H1 (cell line): ENCODE results near the gene CTLA4. TPM values are rescaled to one million over a fixed set of nuclear protein-coding genes. Genes with fewer than 3 reads are reported as not detected.
A peak's percentile ranks its signal among the peaks of the same experiment; 100 is the strongest.

ENCODE experiments used
- CTCF ChIA-PET: fragments of 300-600 bp; sonication (Branson Sonifier 250); formaldehyde crosslinking; loops from one replicate; lab custom pipeline; 2021; ENCODE audit not compliant: partially characterized antibody; lab: Charles Lee
- POLR2A ChIA-PET: fragments of 300-600 bp; sonication (Branson Sonifier 250); formaldehyde crosslinking; loops from one replicate; lab custom pipeline; 2021; ENCODE audit warnings: inconsistent platforms; ENCODE audit not compliant: partially characterized antibody; lab: Charles Lee
- DNase-seq, 2 experiments: peaks; one replicate each; pipeline versions ENCODE4 v3.0.0 to v3.0.0-alpha.2; 2010 to 2022; ENCODE audit warnings: low spot score in 2 of 2, low read depth in 1 of 2, mixed read lengths in 1 of 2
- FAIRE-seq: peaks from 2 replicates; lab custom pipeline; 2011; peaks lifted over from hg19 to GRCh38; lab: Jason Lieb, UNC
- H2AFZ ChIP-seq: 2 replicates; pipeline ENCODE4 v1.8.1; 2012; ENCODE audit warnings: low read length, inconsistent platforms
- H2AK5ac ChIP-seq: 2 replicates; pipeline ENCODE4 v1.6.1; 2013; ENCODE audit warnings: low read depth, low read length
- H2BK120ac ChIP-seq: replicated peaks from 2 replicates; pipeline ENCODE3; 2013; ENCODE audit warnings: low read depth, low read length, inconsistent platforms
- H2BK12ac ChIP-seq: 2 replicates; pipeline ENCODE4 v1.6.1; 2013; ENCODE audit warnings: low read depth, low read length
- H2BK15ac ChIP-seq: 2 replicates; pipeline ENCODE4 v1.6.1; 2013; ENCODE audit warnings: low read length
- H2BK20ac ChIP-seq: 2 replicates; pipeline ENCODE4 v1.6.1; 2013; ENCODE audit warnings: low read length
- H2BK5ac ChIP-seq: 2 replicates; pipeline ENCODE4 v1.6.1; 2013; ENCODE audit warnings: low read depth, low read length
- H3K14ac ChIP-seq: 2 replicates; pipeline ENCODE4 v1.6.1; 2013; ENCODE audit warnings: inconsistent platforms; ENCODE audit not compliant: insufficient read length
- H3K18ac ChIP-seq: 2 replicates; pipeline ENCODE4 v1.6.1; 2013; ENCODE audit warnings: low read length; ENCODE audit errors: extremely low read depth
- H3K23ac ChIP-seq: 2 replicates; pipeline ENCODE4 v1.6.1; 2013; ENCODE audit warnings: inconsistent platforms; ENCODE audit not compliant: insufficient read length
- H3K23me2 ChIP-seq: 2 replicates; pipeline ENCODE4 v1.6.1; 2013; ENCODE audit warnings: low read depth, low read length
- H3K27ac ChIP-seq: 2 replicates; pipeline ENCODE4 v1.6.1; 2011; ENCODE audit warnings: low read depth, low read length, inconsistent platforms
- H3K27me3 ChIP-seq, 4 experiments: replicated peaks in 1 of 4; 1 replicate in 1 of 4; 2 replicates in 3 of 4; pipeline versions ENCODE4 v1.6.1 to v1.8.1; 2011 to 2013; ENCODE audit warnings: low read length in 3 of 4, mild to moderate bottlenecking in 3 of 4, inconsistent platforms in 2 of 4, mixed read lengths in 2 of 4, moderate library complexity in 1 of 4; ENCODE audit not compliant: control insufficient read depth in 3 of 4, insufficient read depth in 3 of 4; ENCODE audit errors: extremely low read depth in 1 of 4
- H3K36me3 ChIP-seq, 4 experiments: 2 replicates each; pipeline versions ENCODE4 v1.6.1 to v1.8.1; 2011 to 2013; ENCODE audit warnings: mild to moderate bottlenecking in 4 of 4, low read length in 3 of 4, moderate library complexity in 2 of 4, control low read depth in 1 of 4, inconsistent platforms in 1 of 4; ENCODE audit not compliant: insufficient read depth in 4 of 4, control insufficient read depth in 2 of 4
- H3K4ac ChIP-seq: replicated peaks from 2 replicates; pipeline ENCODE3; 2013; ENCODE audit warnings: low read length, low read depth, mixed read lengths, inconsistent platforms; ENCODE audit not compliant: insufficient read length
- H3K4me1 ChIP-seq, 4 experiments: replicated peaks in 1 of 4; 1 replicate in 1 of 4; 2 replicates in 3 of 4; pipeline versions ENCODE4 v1.6.1 to v1.8.1; 2011 to 2013; ENCODE audit warnings: low read length in 3 of 4, inconsistent platforms in 2 of 4, mixed read lengths in 1 of 4; ENCODE audit not compliant: insufficient read depth in 4 of 4, control insufficient read depth in 3 of 4
- H3K4me2 ChIP-seq, 2 experiments: 2 replicates each; pipeline versions ENCODE4 v1.6.1 to v1.8.1; 2011 to 2013; ENCODE audit warnings: low read depth in 2 of 2, low read length in 2 of 2, control low read depth in 1 of 2, inconsistent platforms in 1 of 2, mild to moderate bottlenecking in 1 of 2; ENCODE audit not compliant: insufficient read depth in 1 of 2
- H3K4me3 ChIP-seq, 4 experiments: fragments of 200-600, 300-600 bp in 1 of 4; sonication (generic), shearing (Covaris generic), sonication (Bioruptor Twin) in 1 of 4; 2 replicates each; pipeline versions ENCODE4 v1.5.1 to v1.8.1; 2011 to 2016; ENCODE audit warnings: low read length in 4 of 4, low read depth in 3 of 4, control low read depth in 2 of 4, inconsistent platforms in 2 of 4, mild to moderate bottlenecking in 2 of 4, mixed read lengths in 1 of 4, moderate library complexity in 1 of 4; ENCODE audit not compliant: insufficient read depth in 2 of 4; ENCODE audit errors: extremely low read depth in 1 of 4
- H3K56ac ChIP-seq: replicated peaks from 2 replicates; pipeline ENCODE3; 2013; ENCODE audit warnings: low read depth, mild to moderate bottlenecking, mixed read lengths, low read length, inconsistent platforms; ENCODE audit not compliant: insufficient read length
- H3K79me1 ChIP-seq: 2 replicates; pipeline ENCODE4 v1.6.1; 2013; ENCODE audit warnings: low read depth, low read length, control low read depth
- H3K79me2 ChIP-seq, 2 experiments: 2 replicates each; pipeline versions ENCODE4 v1.6.1 to v1.8.1; 2012 to 2013; ENCODE audit warnings: low read length in 2 of 2, mild to moderate bottlenecking in 2 of 2, inconsistent platforms in 1 of 2; ENCODE audit not compliant: insufficient read depth in 2 of 2, control insufficient read depth in 1 of 2
- H3K9ac ChIP-seq, 4 experiments: replicated peaks in 1 of 4; 1 replicate in 1 of 4; 2 replicates in 3 of 4; pipeline versions ENCODE4 v1.6.1 to v1.8.1; 2011 to 2013; ENCODE audit warnings: low read depth in 3 of 4, low read length in 3 of 4, control low read depth in 2 of 4, mild to moderate bottlenecking in 2 of 4, moderate library complexity in 2 of 4, inconsistent platforms in 1 of 4; ENCODE audit errors: extremely low read depth in 1 of 4
- H3K9me3 ChIP-seq, 2 experiments: 2 replicates each; pipeline versions ENCODE4 v1.6.1 to v1.8.1; 2012 to 2013; ENCODE audit warnings: mild to moderate bottlenecking in 2 of 2, moderate library complexity in 2 of 2, control low read depth in 1 of 2, inconsistent platforms in 1 of 2, low read depth in 1 of 2, low read length in 1 of 2, mixed read lengths in 1 of 2; ENCODE audit not compliant: insufficient read depth in 2 of 2
- H4K20me1 ChIP-seq, 2 experiments: replicated peaks in 1 of 2; 2 replicates each; pipeline versions ENCODE3 to v1.8.1; 2011 to 2013; ENCODE audit warnings: inconsistent platforms in 2 of 2, low read length in 2 of 2, mild to moderate bottlenecking in 1 of 2; ENCODE audit not compliant: insufficient read depth in 2 of 2, control insufficient read depth in 1 of 2
- H4K5ac ChIP-seq: 2 replicates; pipeline ENCODE4 v1.6.1; 2013; ENCODE audit warnings: low read length, low read depth, mixed read lengths, inconsistent platforms; ENCODE audit not compliant: insufficient read length
- H4K8ac ChIP-seq: 2 replicates; pipeline ENCODE4 v1.8.0; 2013; ENCODE audit warnings: mild to moderate bottlenecking, moderate library complexity, low read length, inconsistent platforms; ENCODE audit not compliant: insufficient read depth; ENCODE audit errors: extremely low read depth
- H4K91ac ChIP-seq: replicated peaks from 2 replicates; pipeline ENCODE3; 2013; ENCODE audit warnings: low read length, mixed read lengths, inconsistent platforms; ENCODE audit not compliant: insufficient read length
- CEBPB ChIP-seq: IDR thresholded peaks from 2 replicates; pipeline ENCODE4 v1.6.1; 2012; ENCODE audit warnings: low read depth, low read length
- FOSL1 ChIP-seq: IDR thresholded peaks from 2 replicates; pipeline ENCODE4 v1.6.1; 2011; ENCODE audit warnings: mild to moderate bottlenecking, low read depth, low read length, moderate library complexity; ENCODE audit not compliant: insufficient read depth
- KDM1A ChIP-seq: fragments of 200-600, 300-600 bp; sonication (generic); IDR thresholded peaks from 2 replicates; pipeline ENCODE4 v1.7.1; 2016; ENCODE audit warnings: mild to moderate bottlenecking, low read length, borderline replicate concordance
- POLR2AphosphoS5 ChIP-seq: IDR thresholded peaks from 2 replicates; pipeline ENCODE4 v1.6.1; 2011; ENCODE audit warnings: low read depth, low read length
- SIX5 ChIP-seq: IDR thresholded peaks from 2 replicates; pipeline ENCODE4 v1.6.1; 2011; ENCODE audit warnings: mild to moderate bottlenecking, low read depth, low read length
- SUZ12 ChIP-seq: fragments of 200-600 bp; sonication (generic); IDR thresholded peaks from 2 replicates; pipeline ENCODE4 v1.6.1; 2012; ENCODE audit warnings: mild to moderate bottlenecking, inconsistent platforms, low read length, moderate library complexity, mixed read lengths
- TAF7 ChIP-seq: optimal IDR thresholded peaks from 2 replicates; pipeline ENCODE3; 2011; ENCODE audit warnings: low read depth, mild to moderate bottlenecking, inconsistent platforms, low read length, moderate library complexity, borderline replicate concordance
- TBP ChIP-seq: IDR thresholded peaks from 2 replicates; pipeline ENCODE4 v1.6.1; 2011; ENCODE audit warnings: low read depth, low read length, improper control_type of control experiment
- WGBS, 2 experiments: shearing (Covaris generic) in 1 of 2; methylation state at CpG; one replicate each; pipeline versions ENCODE4 v1.1.6 to v1.1.7; 2013 to 2015; ENCODE audit warnings: low lambda C conversion rate in 2 of 2, mixed read lengths in 2 of 2, inconsistent platforms in 1 of 2, low coverage in 1 of 2, missing lambda C conversion rate in 1 of 2; ENCODE audit not compliant: insufficient replicate concordance in 2 of 2, insufficient coverage in 1 of 2, insufficient read length in 1 of 2; ENCODE audit errors: extremely low coverage in 1 of 2, missing lambda C conversion rate in 1 of 2; 5-methylcytosine and 5-hydroxymethylcytosine counted together
- polyA plus RNA-seq, 7 experiments: library from polyadenylated mRNA; depleted of rRNA in 3 of 7; stranded (reverse) in 5 of 7; unstranded in 2 of 7; fragments of >200 nt in 5 of 7; fragments of 200-250 nt in 2 of 7; gene quantifications; 1 replicate in 5 of 7; 2 replicates in 1 of 7; 4 replicates in 1 of 7; pipeline versions ENCODE4 v1.2.1 to v1.2.3, GENCODE V29; 2011 to 2013; ENCODE audit warnings: missing spikeins in 2 of 7, mixed read lengths in 2 of 7
- total RNA-seq: library from RNA; stranded (reverse); fragmentation: NEBNext Ultra II Directional; extraction: Animal tissue kit (Norgen Biotek cat#: 25700); gene quantifications from 2 replicates; pipeline ENCODE4 v1.2.1, GENCODE V29; 2021
- TF ChIP-seq, protein P1 (sequence below), 3 experiments: IDR thresholded peaks; 1 replicate in 2 of 3; 2 replicates in 1 of 3; pipeline versions ENCODE4 v1.5.1 to v1.6.1; 2011; ENCODE audit warnings: low read length in 3 of 3, mild to moderate bottlenecking in 3 of 3, inconsistent platforms in 2 of 3, low read depth in 1 of 3, moderate library complexity in 1 of 3; ENCODE audit not compliant: insufficient read depth in 1 of 3; ENCODE audit errors: control extremely low read depth in 1 of 3

The CTLA4 gene
- total and polyA plus RNA-seq, 2 of the 8 experiments (the other 6 are each of a cell fraction or from before 2014, with no cell fraction given): not detected

DNA sequence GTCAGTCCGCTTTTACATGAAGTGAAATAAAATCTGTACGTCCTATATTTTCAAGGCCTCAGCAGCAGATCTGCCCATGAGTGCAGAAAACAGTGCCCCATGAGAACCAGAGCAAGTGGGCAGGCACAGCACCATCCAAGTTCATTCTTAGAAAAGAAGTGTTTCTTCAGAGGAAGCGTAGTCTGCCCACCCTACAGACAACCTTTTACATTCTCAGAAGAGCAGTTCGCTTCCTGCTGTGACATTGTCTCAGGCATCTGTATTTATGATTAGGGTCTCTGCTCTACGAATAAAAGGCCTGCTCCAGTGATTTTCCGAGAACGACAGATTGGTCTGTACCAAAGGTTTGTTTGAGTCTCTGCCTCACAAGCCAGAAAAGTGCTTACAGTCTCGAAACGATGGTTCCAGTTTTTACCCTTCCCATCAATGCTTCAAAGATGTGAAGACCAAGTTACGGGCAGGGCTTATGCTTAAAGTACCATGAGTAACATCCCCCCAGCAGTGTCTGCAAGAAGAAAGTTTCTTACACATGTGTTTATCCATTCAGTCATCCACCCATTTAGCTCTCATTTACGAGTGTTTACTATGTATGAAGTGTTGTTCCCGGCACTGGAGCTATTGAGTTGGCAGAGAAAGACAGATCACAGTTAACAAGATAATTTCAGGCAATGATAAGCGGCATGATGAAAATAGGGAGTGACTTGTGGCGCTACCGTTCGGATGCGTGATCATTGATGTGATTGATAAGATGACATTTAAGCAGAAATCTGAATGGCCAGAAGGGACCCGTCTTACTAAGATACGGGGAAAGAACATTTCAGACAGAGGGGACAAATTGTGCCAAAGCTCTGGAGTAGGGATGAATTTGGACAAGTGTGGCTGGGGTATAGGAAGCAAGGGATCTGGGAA lies 31.4 kb upstream of the CTLA4 start:
- ChIA-PET POLR2A (no interaction called here), CTCF (interaction anchor here (1.6 kb wide), 1 partner anchor 22 kb away, joined by 3 read pairs; no protein-coding TSS in a partner anchor)
- Histone ChIP-seq H3K4me2 (no peak overlapping the region), H3K9ac (no peak overlapping the region), H3K79me2 (no peaks in the 10 kb centered on the region), H3K4me3 (no peak overlapping the region), H3K23ac (no peak overlapping the region), H3K27ac (no peak overlapping the region), H3K27me3 (no peaks in the 10 kb centered on the region), H2BK20ac (no peak overlapping the region), H2BK12ac (no peak overlapping the region), H4K5ac (no peak overlapping the region), H4K8ac (no peak overlapping the region), H2AFZ (0 out of 2 replicates have a peak overlapping the region, but pooled peaks have one; percentile 2), H4K91ac (no peak overlapping the region), H3K23me2 (no peaks in the 10 kb centered on the region), H3K18ac (no peak overlapping the region), H3K56ac (no peak overlapping the region), H2BK15ac (no peak overlapping the region), H2AK5ac (no peak overlapping the region), H2BK5ac (no peak overlapping the region), H3K14ac (no peak overlapping the region), H2BK120ac (no peak overlapping the region), H4K20me1 (no peaks in the 10 kb centered on the region), H3K4ac (no peak overlapping the region), H3K9me3 (no peaks in the 10 kb centered on the region), H3K36me3 (no peaks in the 10 kb centered on the region), H3K79me1 (no peaks in the 10 kb centered on the region), H3K4me1 (peaks cover 0 to 4% (median 0%) of the 10 kb centered on the region in 4 experiments; a peak in 1 of 7 replicates)
- WGBS, 2 experiments: 90% methylated on average over 19 of the region's 19 CpGs; no CpG with 5 or more reads in 1 of the 2 experiments
- DNase-seq (no peak), FAIRE-seq (no peak)
- TF ChIP-seq SUZ12 (no peak), FOSL1 (no peak), POLR2AphosphoS5 (no peak), CEBPB (no peak), TAF7 (no peak), KDM1A (no peak), SIX5 (no peak), TBP (no peak)
- TF ChIP-seq, protein P1, sequence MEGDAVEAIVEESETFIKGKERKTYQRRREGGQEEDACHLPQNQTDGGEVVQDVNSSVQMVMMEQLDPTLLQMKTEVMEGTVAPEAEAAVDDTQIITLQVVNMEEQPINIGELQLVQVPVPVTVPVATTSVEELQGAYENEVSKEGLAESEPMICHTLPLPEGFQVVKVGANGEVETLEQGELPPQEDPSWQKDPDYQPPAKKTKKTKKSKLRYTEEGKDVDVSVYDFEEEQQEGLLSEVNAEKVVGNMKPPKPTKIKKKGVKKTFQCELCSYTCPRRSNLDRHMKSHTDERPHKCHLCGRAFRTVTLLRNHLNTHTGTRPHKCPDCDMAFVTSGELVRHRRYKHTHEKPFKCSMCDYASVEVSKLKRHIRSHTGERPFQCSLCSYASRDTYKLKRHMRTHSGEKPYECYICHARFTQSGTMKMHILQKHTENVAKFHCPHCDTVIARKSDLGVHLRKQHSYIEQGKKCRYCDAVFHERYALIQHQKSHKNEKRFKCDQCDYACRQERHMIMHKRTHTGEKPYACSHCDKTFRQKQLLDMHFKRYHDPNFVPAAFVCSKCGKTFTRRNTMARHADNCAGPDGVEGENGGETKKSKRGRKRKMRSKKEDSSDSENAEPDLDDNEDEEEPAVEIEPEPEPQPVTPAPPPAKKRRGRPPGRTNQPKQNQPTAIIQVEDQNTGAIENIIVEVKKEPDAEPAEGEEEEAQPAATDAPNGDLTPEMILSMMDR (IDR thresholded peaks at IDR 0.05; ENCODE audit: control extremely low read depth in 1 of 3, insufficient read depth in 1 of 3, low read depth in 1 of 3, low read length in 3 of 3): no peak
